ENCODE data around the gene NUDCD2. TPM values are rescaled to one million over a fixed set of nuclear protein-coding genes. Genes with fewer than 3 reads are reported as not detected.
"Not testable (repeated sequence)": the region's sequence is repeated elsewhere in the genome, so short reads cannot be mapped to it uniquely, and the experiment has no call there.

The NUDCD2 gene
- total and polyA plus RNA-seq, 5 donors, result 4.2 to 17.3 (median 13.2) TPM

GRCh38 chr5:163399923-163400322, 60.0 kb downstream of the NUDCD2 start:
- no peak overlapping the region for H3K4me3 ChIP-seq (ENCODE audit: low read length)
- DNase-seq (no peak), ATAC-seq (no peak)
- H3K27me3 ChIP-seq (ENCODE audit: control insufficient read depth, insufficient read depth), result no peaks in the 10 kb centered on the region
- H3K4me1 ChIP-seq (ENCODE audit: control insufficient read depth, insufficient read depth, low read length), result no peaks in the 10 kb centered on the region
- 73% methylated on average over 4 of the region's 4 CpGs for WGBS
- H3K9me3 ChIP-seq (ENCODE audit: control insufficient read depth, low read length), result no peaks in the 10 kb centered on the region
- H3K27ac ChIP-seq (ENCODE audit: low read length), result no peak overlapping the region
- intact Hi-C loops (cut with DNase I), result no loop called here

DNA sequence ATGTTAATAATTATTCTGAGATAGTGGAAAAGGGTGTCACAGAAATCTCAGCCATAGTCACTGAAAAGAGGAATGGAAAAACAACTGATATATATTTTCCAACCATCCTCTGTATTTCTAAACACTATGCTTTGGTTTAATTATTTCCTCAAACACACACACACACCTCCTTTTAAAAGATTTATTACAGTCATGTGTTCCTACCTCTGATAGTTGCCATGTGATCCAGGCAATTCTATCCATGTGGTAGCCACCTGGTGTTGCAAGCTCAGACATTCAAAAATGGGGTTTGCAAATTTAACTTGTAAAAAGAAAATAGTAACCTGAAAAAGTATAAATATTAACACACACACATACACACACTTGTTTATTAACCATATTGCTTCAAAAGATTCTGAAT, 62.5 kb downstream of the NUDCD2 start:
- intact Hi-C loops (cut with DNase I), result no loop called here
- H3K9me3 ChIP-seq (ENCODE audit: control insufficient read depth, low read length), result no peaks in the 10 kb centered on the region
- H3K27ac ChIP-seq (ENCODE audit: low read length), result no peak overlapping the region
- no peaks in the 10 kb centered on the region for H3K27me3 ChIP-seq (ENCODE audit: control insufficient read depth, insufficient read depth)
- no peak overlapping the region for H3K4me3 ChIP-seq (ENCODE audit: low read length)
- DNase-seq (no peak), ATAC-seq (no peak)
- no peaks in the 10 kb centered on the region for H3K4me1 ChIP-seq (ENCODE audit: control insufficient read depth, insufficient read depth, low read length)

DNA sequence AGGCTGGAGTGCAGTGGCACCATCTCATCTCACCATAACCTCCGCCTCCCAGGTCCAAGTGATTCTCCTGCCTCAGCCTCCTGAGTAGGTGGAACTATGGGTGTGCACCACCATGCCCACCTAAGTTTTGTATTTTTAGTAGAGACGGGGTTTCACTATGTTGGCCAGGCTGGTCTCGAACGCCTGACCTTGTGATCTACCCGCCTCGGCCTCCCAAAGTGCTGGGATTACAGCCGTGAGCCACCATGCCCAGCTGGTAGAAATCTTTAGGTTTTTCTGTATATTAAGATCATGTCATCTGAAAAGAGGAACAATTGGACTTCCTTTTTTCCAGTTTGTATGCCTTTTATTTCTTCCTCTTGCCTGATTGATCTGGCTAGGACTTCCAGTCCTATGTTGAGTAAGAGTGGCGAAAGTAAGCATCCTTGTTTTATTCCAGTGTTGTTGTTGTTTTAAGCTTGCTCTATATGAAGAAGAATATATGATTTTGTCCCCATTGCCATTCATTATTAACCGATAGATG, 63.0 kb downstream of the NUDCD2 start:
- H3K9me3 ChIP-seq (ENCODE audit: control insufficient read depth, low read length); H3K27ac ChIP-seq (ENCODE audit: low read length); H3K4me1 ChIP-seq (ENCODE audit: control insufficient read depth, insufficient read depth, low read length); DNase-seq; H3K27me3 ChIP-seq (ENCODE audit: control insufficient read depth, insufficient read depth); intact Hi-C loops (cut with DNase I); H3K4me3 ChIP-seq (ENCODE audit: low read length); ATAC-seq: not testable (repeated sequence)
- 89% methylated on average over 9 of the region's 9 CpGs for WGBS

Other genes with a start within 250 kb of the NUDCD2 start
- gene CCNG1, start 22.5 kb downstream of the NUDCD2 start, total RNA-seq, result 100 to 1,000 TPM in 2 of 4 donors, 10 to 100 TPM in 2; 88.5 to 116 (median 99.4) TPM
- 77.4 TPM for gene CCNG1, start 22.5 kb downstream of the NUDCD2 start, polyA plus RNA-seq
- 1 to 10 TPM in 2 of 4 donors, under 1 TPM in 2; 0.39 to 1.5 (median 0.84) TPM for gene HMMR, start 530 bp upstream of the NUDCD2 start, total RNA-seq
- gene HMMR, start 530 bp upstream of the NUDCD2 start, polyA plus RNA-seq, result 0.34 TPM
- gene MAT2B, start 45.5 kb upstream of the NUDCD2 start, total RNA-seq, result 10 to 100 TPM; 60.5 to 90.4 (median 75.3) TPM
- gene MAT2B, start 45.5 kb upstream of the NUDCD2 start, polyA plus RNA-seq, result 68.2 TPM